Uterus (tissue), 2 donors: ENCODE results near the gene DLGAP1.

Source experiments
- POLR2A ChIP-seq, 2 donors: fragments of 450-650 bp; IDR thresholded peaks; one replicate each; pipeline ENCODE4 v1.6.1; 2016; ENCODE audit warnings: antibody characterized with exemption in 2 of 2, mild to moderate bottlenecking in 1 of 2, moderate library complexity in 1 of 2
- TF ChIP-seq, protein P1 (sequence below), 4 experiments: fragments of 200-600 bp in 2 of 4; fragments of 450-650 bp in 2 of 4; sonication (generic) in 2 of 4; IDR thresholded peaks; one replicate each; pipeline ENCODE4 v1.5.1; 2016 to 2019; ENCODE audit warnings: antibody characterized with exemption in 4 of 4, mild to moderate bottlenecking in 2 of 4, moderate library complexity in 1 of 4

DNA sequence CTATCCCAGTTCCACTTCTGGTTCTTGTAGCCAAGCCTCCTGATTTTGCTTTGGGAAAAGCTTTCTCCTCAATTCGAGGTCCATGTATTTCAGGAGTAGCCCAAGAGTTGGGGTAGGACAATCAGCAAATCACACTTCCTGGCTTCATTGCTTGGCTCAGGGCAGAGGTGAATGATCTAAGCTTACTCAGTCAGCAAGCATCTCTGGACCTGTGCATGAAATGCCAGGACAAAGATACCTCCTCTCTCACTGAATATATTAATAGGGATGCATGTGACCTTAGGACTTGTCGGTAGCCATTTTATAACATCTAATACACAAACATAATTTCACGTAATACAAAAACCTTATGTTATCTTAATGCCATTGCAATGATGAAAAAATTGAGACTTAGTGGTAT lies 632.0 kb downstream of the DLGAP1 start:
- TF ChIP-seq, protein P1, sequence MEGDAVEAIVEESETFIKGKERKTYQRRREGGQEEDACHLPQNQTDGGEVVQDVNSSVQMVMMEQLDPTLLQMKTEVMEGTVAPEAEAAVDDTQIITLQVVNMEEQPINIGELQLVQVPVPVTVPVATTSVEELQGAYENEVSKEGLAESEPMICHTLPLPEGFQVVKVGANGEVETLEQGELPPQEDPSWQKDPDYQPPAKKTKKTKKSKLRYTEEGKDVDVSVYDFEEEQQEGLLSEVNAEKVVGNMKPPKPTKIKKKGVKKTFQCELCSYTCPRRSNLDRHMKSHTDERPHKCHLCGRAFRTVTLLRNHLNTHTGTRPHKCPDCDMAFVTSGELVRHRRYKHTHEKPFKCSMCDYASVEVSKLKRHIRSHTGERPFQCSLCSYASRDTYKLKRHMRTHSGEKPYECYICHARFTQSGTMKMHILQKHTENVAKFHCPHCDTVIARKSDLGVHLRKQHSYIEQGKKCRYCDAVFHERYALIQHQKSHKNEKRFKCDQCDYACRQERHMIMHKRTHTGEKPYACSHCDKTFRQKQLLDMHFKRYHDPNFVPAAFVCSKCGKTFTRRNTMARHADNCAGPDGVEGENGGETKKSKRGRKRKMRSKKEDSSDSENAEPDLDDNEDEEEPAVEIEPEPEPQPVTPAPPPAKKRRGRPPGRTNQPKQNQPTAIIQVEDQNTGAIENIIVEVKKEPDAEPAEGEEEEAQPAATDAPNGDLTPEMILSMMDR (IDR thresholded peaks at IDR 0.05), result no peak
- TF ChIP-seq POLR2A (IDR thresholded peaks at IDR 0.05), result no peak
